Cardiac muscle cell (in vitro differentiated cells and primary cell): ENCODE data around the gene DDIT4. TPM values are rescaled to one million over a fixed set of nuclear protein-coding genes. Genes with fewer than 3 reads are reported as not detected.

Experiments used
- DNase-seq, 2 donors: peaks; one replicate each; pipeline versions ENCODE4 v3.0.0 to v3.0.0-alpha.2; 2010 to 2017; ENCODE audit warnings: low read depth in 1 of 2, low spot score in 1 of 2
- H3K27ac ChIP-seq: fragments of 200-600 bp; sonication (generic); 2 replicates; pipeline ENCODE4 v1.5.1; 2016
- H3K27me3 ChIP-seq: fragments of 200-600 bp; sonication (generic); 2 replicates; pipeline ENCODE4 v1.6.0; 2016; ENCODE audit warnings: control low read depth
- H3K36me3 ChIP-seq: fragments of 200-600 bp; sonication (generic); 2 replicates; pipeline ENCODE4 v1.5.1; 2016; ENCODE audit warnings: control low read depth
- H3K4me1 ChIP-seq: fragments of 200-600 bp; sonication (generic); 2 replicates; pipeline ENCODE4 v1.8.1; 2017; ENCODE audit warnings: low read depth, mild to moderate bottlenecking, mixed run types
- H3K4me3 ChIP-seq: fragments of 200-600 bp; sonication (generic); 2 replicates; pipeline ENCODE4 v1.5.1; 2016; ENCODE audit warnings: mild to moderate bottlenecking
- H3K9me3 ChIP-seq: fragments of 200-600 bp; sonication (generic); 2 replicates; pipeline ENCODE4 v1.5.1; 2017; ENCODE audit warnings: low read depth, mild to moderate bottlenecking, control low read depth
- CTCF ChIP-seq: IDR thresholded peaks from 2 replicates; pipeline ENCODE4 v1.5.1; 2012; ENCODE audit warnings: low read depth, mild to moderate bottlenecking, low read length
- polyA plus RNA-seq: library from polyadenylated mRNA; unstranded; fragments of >200 nt; fragmentation: Nextera tagmentation; extraction: Ambion mirVana; gene quantifications from 2 replicates; pipeline ENCODE4 v1.2.1, GENCODE V29; 2016
- total RNA-seq: library from RNA; depleted of rRNA; stranded (reverse); fragments of >200 nt; gene quantifications from 2 replicates; pipeline ENCODE4 v1.2.3, GENCODE V29; 2016

DDIT4 gene
- total and polyA plus RNA-seq, 2 experiments from 2014 or later: 210 to 213 TPM

DNA sequence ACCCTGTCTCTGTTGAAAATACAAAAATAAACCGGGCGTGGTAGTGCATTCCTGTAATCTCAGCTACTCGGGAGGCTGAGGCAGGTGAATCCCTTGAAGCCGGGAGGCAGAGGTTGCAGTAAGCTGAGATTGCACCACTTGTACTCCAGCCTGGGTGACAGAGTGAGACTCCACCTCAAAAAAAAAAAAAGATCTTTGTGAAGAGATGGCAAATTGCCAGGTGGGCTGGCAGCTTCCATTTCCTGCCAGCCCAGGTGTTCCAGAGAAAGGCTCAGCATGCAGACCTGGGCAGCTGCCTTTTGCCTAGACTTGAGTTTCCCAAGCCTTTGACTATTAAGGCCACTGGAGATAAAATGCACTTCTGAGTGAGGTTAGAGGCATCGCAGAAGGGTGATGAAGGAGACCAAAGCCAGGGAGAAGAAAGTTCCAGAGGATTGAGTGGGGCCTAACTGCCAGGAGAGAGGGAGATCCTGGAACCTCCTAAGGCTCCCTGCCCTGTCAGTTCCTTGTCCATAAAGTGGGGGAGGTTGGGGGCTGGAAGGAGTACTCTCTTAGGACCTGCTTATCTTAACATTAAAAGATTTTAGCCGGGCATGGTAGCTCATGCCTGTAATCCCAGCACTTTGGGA is 10.0 kb upstream of the DDIT4 start:
- peaks cover 60% of the 10 kb centered on the region for H3K4me1 ChIP-seq
- H3K36me3 ChIP-seq: no peaks in the 10 kb centered on the region
- H3K4me3 ChIP-seq: no peak overlapping the region

GRCh38 chr10:72264536-72264935 is 9.2 kb upstream of the DDIT4 start:
- Histone ChIP-seq H3K36me3 (no peaks in the 10 kb centered on the region), H3K27ac (peak overlapping the region; percentile 87), H3K9me3 (no peaks in the 10 kb centered on the region), H3K4me3 (no peak overlapping the region), H3K4me1 (peaks cover 52% of the 10 kb centered on the region), H3K27me3 (no peaks in the 10 kb centered on the region)
- DNase-seq: no peak
- TF ChIP-seq CTCF: no peak

More for the DNA sequence above, 10.0 kb upstream of the DDIT4 start:
- peak overlapping the region; percentile 65 for H3K27ac ChIP-seq
- peak in 1 of 2 donors; percentile 35 for DNase-seq
- no peak for TF ChIP-seq CTCF
- no peaks in the 10 kb centered on the region for H3K9me3 ChIP-seq
- no peaks in the 10 kb centered on the region for H3K27me3 ChIP-seq

DNA sequence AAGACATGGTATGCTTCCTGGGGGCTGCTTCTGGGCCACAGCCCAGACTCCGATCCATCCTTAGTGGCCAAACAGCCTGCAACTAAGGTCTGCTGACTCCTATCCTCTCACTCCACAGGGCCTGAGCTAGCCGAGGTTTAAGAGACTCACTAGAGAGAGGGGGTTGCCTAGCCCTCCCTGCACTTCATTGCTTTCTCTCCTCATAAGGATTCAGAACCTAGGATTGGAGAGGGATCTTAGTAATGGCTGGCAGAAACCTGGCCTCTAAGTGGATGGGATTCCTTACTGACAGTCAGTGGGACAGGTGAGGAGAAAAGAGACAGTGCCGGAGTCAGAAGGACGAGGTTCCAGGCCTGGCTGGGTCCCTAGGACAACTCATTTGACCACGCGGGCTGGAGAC is 8.2 kb upstream of the DDIT4 start:
- H3K4me1 ChIP-seq: peaks cover 43% of the 10 kb centered on the region
- TF ChIP-seq CTCF: no peak
- no peaks in the 10 kb centered on the region for H3K36me3 ChIP-seq
- H3K9me3 ChIP-seq: no peaks in the 10 kb centered on the region
- no peaks in the 10 kb centered on the region for H3K27me3 ChIP-seq
- H3K27ac ChIP-seq: peak overlapping the region; percentile 87
- DNase-seq: peak in 1 of 2 donors; percentile 60
- H3K4me3 ChIP-seq: no peak overlapping the region

DNA sequence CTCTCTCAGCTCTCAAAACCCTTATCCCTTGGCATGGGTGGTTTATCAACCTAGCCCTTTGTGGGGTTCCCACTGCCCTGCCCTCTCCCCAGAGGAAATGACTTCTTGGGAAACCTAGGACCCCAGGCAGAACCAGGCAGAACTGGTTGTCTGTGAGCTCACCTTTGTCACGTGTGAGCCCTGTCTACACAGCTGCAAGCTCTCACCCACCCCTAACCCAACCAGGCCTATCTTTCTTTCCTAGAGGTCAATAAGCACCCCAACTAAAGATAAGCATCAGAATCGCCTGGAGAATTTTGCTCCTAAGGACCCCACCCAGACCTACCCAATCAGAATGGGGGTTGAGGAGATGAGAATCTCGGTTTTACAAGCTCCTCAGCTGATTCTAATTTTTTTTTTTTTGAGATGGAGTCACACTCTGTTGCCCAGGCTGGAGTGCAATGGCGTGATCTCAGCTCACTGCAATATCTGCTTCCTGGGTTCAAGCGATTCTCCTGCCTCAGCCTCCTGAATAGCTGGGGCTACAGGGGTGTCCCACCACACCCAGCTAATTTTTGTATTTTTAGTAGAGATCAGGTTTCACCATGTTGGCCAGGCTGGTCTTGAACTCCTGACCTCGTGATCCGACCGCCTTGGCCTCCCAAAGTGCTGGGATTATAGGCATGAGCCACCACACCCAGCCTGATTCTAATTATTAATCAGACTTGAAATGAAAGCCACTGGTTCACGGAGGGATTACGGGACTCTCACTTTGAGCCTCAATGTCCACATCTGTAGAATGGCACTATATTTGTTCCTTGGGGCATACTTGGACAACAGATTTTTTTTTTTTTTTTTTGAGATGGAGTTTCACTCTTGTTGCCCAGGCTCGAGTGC is 7.5 kb upstream of the DDIT4 start:
- peaks cover 47% of the 10 kb centered on the region for H3K4me1 ChIP-seq

GRCh38 chr10:72267381-72267780 is 6.3 kb upstream of the DDIT4 start:
- H3K4me1 ChIP-seq: peaks cover 44% of the 10 kb centered on the region
- H3K27ac ChIP-seq: no peak overlapping the region
- no peak for TF ChIP-seq CTCF
- DNase-seq: no peak
- no peaks in the 10 kb centered on the region for H3K36me3 ChIP-seq
- H3K9me3 ChIP-seq: no peaks in the 10 kb centered on the region
- H3K4me3 ChIP-seq: no peak overlapping the region
- H3K27me3 ChIP-seq: no peaks in the 10 kb centered on the region

More for the DNA sequence above, 7.5 kb upstream of the DDIT4 start:
- TF ChIP-seq CTCF: no peak
- Histone ChIP-seq H3K27ac (peak overlapping the region; percentile 87), H3K4me3 (no peak overlapping the region), H3K9me3 (no peaks in the 10 kb centered on the region), H3K36me3 (no peaks in the 10 kb centered on the region), H3K27me3 (no peaks in the 10 kb centered on the region)
- DNase-seq: no peak
